CD4-positive, alpha-beta T cell treated with Interleukin-15 for 4 hours (primary cell): ENCODE results near the gene MEI1.
"Not testable (repeated sequence)": the region's sequence is repeated elsewhere in the genome, so short reads cannot be mapped to it uniquely, and the experiment has no call there.

ENCODE experiments used
- DNase-seq: peaks from one replicate; pipeline ENCODE4 v3.0.0-alpha.2; 2020; ENCODE audit warnings: low spot score

The MEI1 gene

GRCh38 chr22:41699264-41700107, at the start of gene MEI1:
Gene MEI1, plus strand, starts transcription at chr22:41699503. Its CDS starts 36 bp downstream, at chr22:41699539.
- DNase-seq: peak; percentile 92

DNA sequence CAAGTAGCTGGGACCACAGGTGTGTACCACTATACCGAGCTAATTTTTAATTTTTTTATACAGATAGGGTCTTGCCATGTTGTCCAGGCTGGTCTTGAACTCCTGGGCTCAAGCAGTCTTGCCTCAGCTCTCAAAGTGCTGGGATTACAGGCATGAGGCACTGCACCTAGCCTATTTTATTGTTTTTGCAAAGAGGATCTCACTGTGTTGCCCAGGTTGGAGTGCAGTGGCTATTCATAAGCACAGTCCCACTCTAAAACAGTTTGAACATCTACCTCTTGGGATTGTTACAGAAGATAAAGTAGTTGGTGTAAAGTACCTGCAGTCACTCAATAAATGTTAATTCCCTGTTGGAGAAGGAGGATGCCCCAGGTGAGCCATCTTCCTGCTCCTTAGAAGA, 49.1 kb upstream of the MEI1 start:
- no peak for DNase-seq

DNA sequence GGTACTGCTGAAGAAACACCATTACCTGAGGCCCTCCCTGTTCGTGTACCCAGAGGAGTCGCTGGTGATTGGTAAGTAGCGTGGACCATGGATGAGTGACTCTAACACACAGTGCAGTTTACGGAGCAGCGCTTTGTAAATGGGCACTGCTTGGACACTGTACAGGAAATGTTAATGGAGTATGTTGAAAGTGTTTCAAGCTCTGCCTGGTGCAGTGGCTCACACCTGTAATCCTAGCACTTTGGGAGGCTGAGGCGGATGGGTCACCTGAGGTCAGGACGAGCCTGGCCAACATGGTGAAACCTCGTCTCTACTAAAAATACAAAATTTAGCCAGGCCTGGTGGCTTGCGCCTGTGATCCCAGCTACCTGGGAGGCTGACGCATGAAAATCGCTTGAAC, 48.5 kb upstream of the MEI1 start:
- no peak for DNase-seq

- DNase-seq: no peak
Observed at GRCh38 chr22:41654322-41654721, 45.0 kb upstream of the MEI1 start.

DNA sequence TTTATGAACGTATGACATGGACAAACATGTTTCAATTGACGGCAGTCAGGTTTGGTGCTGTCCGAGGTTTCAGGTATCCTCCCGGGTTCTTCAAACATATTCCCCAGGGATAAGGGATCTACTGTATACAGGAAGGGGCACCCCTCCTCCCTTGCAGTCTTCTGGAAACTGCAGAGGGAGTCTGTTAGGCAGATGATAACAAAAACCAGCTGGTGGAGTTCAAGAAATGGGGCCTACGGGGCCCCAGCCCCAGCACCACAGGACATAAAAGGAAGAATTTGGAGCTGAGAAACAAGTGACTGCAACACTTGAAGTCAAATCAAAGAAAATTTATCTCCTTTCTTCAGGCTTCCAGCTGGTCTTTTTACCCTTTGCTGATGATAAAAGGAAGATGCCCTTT, 42.7 kb upstream of the MEI1 start:
- DNase-seq: no peak

GRCh38 chr22:41657709-41658108, 41.6 kb upstream of the MEI1 start:
- DNase-seq: no peak

DNA sequence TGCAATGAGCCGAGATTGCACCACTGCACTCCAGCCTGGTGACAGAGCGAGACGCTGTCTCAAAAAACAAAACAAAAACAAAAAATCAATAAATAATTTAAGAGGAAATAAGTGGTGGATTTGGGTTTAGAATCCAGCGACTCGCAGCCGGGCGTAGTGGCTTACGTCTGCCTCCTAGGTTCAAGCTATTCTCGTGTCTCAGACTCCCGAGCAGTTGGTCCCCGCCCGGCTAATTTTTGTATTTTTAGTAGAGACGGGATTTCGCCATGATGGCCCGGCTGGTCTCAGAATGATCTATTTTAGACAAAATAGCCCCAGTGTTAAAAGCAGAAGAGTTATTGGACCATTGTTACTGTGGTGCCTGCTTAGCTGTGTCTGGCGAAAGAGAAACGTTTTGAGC, 40.4 kb upstream of the MEI1 start:
- no peak for DNase-seq

DNA sequence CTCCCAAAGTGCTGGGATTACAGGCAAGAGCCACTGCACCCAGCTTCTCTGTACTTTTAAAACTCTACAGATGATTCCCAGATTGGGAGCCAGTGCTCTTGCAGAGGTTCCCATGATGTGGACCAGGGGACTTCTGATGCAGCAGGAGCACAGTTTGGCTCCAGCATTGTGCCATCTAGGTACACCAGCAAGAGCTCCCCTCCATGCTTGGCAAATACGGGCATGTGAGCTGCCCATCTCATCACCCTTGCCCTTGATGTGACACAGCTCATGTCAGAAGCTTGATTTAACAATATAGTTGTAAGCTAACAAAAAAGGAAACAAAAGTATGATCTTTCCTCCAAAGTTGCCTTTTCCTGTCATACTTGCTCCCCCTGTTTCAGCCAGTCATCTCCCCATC, 39.4 kb upstream of the MEI1 start:
- DNase-seq: no peak

- no peak for DNase-seq
Observed at GRCh38 chr22:41660416-41660815, 38.9 kb upstream of the MEI1 start.

GRCh38 chr22:41661088-41661487, 38.2 kb upstream of the MEI1 start:
- no peak for DNase-seq

GRCh38 chr22:41661713-41662112, 37.6 kb upstream of the MEI1 start:
- no peak for DNase-seq

DNA sequence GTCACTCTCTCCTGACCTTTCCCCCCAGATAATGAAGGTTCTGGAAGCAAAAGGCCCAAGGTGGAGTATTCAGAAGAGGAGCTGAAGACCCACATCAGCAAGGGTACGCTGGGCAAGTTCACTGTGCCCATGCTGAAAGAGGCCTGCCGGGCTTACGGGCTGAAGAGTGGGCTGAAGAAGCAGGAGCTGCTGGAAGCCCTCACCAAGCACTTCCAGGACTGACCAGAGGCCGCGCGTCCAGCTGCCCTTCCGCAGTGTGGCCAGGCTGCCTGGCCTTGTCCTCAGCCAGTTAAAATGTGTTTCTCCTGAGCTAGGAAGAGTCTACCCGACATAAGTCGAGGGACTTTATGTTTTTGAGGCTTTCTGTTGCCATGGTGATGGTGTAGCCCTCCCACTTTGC, 35.7 kb upstream of the MEI1 start:
- DNase-seq: not testable (repeated sequence)

GRCh38 chr22:41664490-41664889, 34.8 kb upstream of the MEI1 start:
- no peak for DNase-seq

DNA sequence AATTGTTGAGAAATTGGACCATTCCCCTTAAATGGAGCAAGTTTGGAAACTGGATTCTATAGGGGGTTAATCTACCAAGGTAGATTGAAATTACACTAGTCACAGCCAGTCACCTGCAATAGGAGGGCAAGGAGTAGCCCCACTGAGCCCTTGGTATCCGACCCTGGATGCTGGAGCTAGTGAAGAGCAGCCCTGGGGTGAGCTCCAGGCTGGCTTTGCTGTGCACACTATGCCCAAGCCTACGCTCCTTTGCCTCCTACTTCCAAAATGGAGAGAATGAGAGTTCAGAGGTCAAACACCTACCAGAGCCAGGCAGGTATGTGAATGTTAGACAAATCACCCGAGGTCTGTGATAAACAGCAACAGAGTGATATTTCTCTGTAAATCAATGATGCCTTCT, 34.4 kb upstream of the MEI1 start:
- DNase-seq: no peak

DNA sequence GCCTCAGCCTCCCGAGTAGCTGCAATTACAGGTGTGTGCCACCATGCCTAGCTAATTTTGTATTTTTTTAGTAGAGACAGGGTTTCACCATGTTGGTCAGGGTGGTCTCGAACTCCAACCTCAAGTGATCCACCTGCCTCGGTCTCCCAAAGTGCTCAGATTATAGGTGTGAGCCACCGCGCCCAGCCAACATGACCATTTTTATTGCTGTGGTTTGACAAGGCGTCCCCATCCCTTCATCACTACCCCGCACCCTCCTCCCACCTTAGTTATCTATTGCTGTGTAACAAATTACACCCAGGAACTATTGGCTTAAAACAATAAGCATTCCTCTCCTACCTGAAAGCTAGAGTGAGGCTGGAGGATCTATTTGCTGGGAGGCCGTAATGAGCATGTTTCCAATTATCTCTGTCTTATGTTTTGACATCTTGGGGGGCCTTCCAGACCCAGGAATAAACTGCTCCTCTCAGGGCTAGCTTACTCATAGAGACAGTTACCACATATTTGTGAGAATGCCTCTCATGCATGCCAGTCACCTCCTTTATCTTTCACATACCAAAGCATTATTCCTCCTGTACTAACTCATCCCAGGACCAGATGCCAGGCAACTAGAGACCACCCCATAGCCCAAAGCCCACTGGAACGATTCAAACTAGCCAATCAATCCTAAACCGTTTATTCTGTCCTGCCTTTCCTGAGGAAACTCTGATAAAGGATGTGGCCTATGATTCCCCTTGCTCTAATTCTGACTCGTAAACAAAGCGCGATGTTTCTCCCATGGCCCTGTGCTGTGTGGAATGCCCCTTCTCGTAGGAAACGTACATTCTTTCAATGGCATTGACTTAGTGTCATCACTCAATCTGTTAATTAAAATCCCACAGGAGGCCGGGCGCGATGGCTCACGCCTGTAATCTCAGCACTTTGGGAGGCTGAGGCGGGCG, 30.1 kb upstream of the MEI1 start:
- no peak for DNase-seq

GRCh38 chr22:41672096-41672495, 27.2 kb upstream of the MEI1 start:
- not testable (repeated sequence) for DNase-seq

GRCh38 chr22:41672780-41673509, 26.4 kb upstream of the MEI1 start:
- DNase-seq: no peak

DNA sequence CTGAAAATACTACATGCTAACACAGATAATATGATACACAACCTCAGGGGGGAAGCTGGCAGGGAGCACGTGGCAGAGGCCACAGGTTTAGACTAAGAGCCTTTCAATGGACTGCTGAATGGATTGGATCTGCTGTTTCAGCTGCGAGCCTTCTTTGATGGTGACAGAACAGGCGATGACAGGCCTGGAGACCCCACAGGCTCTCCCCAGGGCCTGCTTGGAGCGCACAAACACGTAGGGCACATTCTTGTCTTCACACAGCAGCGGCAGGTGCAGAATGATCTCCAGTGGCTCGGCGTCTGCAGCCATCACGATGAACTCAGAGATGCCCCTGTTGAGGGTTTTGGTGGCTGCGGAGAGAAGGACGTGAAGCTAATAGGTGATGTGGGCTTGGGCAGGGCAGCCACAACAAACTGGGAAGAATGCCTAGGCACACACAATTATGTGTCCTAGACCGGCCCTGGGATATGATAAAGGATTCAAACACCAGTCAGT, 24.4 kb upstream of the MEI1 start:
- no peak for DNase-seq

DNA sequence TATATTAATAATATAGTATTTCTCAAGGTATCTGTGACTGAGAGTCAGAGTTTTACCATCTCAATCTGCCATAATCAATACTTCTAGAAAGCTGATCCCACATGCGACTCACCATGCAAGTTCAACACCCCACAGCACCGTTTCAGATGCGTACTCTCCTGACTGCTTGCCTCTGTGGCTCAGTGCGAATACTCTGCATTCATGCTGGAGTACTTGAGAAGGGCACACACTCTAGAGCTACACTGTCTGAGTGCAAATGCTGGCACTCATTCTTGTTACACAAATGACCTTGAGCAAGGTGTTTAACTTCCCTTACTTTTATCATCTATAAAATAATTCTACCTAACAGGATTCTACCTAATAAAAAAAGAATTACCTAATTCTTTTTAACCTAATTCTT, 23.2 kb upstream of the MEI1 start:
- no peak for DNase-seq

GRCh38 chr22:41681616-41682015, 17.7 kb upstream of the MEI1 start:
- DNase-seq: no peak

DNA sequence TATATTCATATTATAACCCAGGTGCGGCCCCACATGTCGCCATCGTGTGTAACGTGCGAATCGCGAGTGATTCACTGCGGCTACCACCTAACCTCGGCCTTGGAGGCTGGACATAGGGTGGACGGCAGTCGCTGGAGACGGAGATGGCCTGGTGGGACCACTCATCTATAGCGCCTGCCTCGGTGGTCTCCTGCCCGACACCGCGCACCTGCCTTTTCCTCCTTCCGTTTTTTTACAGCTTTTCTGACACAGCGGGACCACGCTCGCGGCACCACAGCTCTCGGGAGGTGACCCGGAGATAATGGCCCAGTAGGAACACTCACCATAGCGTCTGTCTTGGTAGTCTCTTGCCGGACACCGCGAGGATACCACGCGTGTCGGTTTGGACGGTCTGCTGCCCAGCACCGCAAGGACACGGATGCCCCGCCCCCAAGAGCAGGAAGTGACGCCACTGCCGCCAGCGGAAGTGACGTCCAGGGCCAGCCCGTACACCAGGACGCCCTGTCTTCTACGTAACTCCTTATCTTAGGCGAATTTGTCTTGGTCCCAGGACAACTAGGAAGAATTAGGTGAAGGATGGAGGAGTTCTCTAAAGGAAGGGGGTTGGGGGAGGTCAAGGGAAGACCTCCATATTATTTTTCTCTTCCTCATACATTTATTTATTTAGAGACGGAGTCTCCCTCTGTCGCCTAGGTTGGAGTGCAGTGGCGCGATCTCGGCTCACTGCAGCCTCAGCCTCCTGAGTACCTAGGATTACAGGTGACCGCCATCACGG, 17.1 kb upstream of the MEI1 start:
- DNase-seq: peak; percentile 81
